Nephron progenitor cell (in vitro differentiated cells): ENCODE data around the gene LTV1.
"Not testable (repeated sequence)": the region's sequence is repeated elsewhere in the genome, so short reads cannot be mapped to it uniquely, and the experiment has no call there.

Source experiments
- DNase-seq: peaks from one replicate; pipeline ENCODE4 v3.0.0; 2021
- H3K27ac Mint-ChIP-seq: 2 replicates; pipeline ENCODE4 v1.8.0; 2021; ENCODE audit warnings: mild to moderate bottlenecking, moderate library complexity, mixed read lengths
- H3K27me3 Mint-ChIP-seq: 2 replicates; pipeline ENCODE4 v1.8.0; 2021; ENCODE audit warnings: mild to moderate bottlenecking, low read depth, mixed read lengths; ENCODE audit not compliant: poor library complexity
- H3K36me3 Mint-ChIP-seq: 2 replicates; pipeline ENCODE4 v1.8.0; 2021; ENCODE audit warnings: low read depth, mixed read lengths
- H3K4me1 Mint-ChIP-seq: 2 replicates; pipeline ENCODE4 v1.8.0; 2021; ENCODE audit warnings: mixed read lengths
- H3K4me3 Mint-ChIP-seq: 2 replicates; pipeline ENCODE4 v1.8.0; 2021; ENCODE audit warnings: mild to moderate bottlenecking, moderate library complexity, mixed read lengths
- H3K9me3 Mint-ChIP-seq: 2 replicates; pipeline ENCODE4 v1.8.0; 2021; ENCODE audit warnings: mild to moderate bottlenecking, moderate library complexity, mixed read lengths
- CTCF ChIP-seq: fragments of 200-600 bp; sonication (generic); IDR thresholded peaks from 2 replicates; pipeline ENCODE4 v1.5.0; 2021; ENCODE audit warnings: antibody characterized with exemption

The LTV1 gene

GRCh38 chr6:143842902-143843676 is at the start of gene LTV1:
Gene LTV1 (plus strand): TSS chr6:143843338. CDS start chr6:143843478, 140 bp downstream.
- Mint-ChIP-seq H3K27me3 (peaks cover 3% of the 10 kb centered on the region), H3K4me1 (peaks cover 30% of the 10 kb centered on the region), H3K27ac (peak within 1 kb of the TSS; percentile 99), H3K9me3 (peaks cover 13% of the 10 kb centered on the region), H3K36me3 (peaks cover 42% of the 10 kb centered on the region), H3K4me3 (peak within 1 kb of the TSS; percentile 97)
- DNase-seq = peak; percentile 93
- no peak for TF ChIP-seq CTCF

DNA sequence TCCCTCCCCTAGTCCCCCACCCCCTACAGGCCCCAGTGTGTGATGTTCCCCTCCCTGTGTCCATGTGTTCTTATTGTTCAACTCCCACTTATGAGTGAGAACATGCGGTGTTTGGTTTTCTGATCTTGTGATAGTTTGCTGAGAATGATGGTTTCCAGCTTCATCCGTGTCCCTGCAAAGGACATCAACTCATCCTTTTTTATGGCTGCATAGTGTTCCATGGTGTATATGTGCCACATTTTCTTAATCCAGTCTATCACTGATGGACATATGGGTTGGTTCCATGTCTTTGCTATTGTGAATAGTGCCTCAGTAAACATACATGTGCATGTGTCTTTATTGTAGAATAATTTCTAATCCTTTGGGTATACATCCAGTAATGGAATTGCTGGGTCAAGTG is 46.6 kb upstream of the LTV1 start:
- peaks cover 85% of the 10 kb centered on the region for H3K36me3 Mint-ChIP-seq
- not testable (repeated sequence) for H3K27me3 Mint-ChIP-seq, H3K4me3 Mint-ChIP-seq, H3K4me1 Mint-ChIP-seq, H3K27ac Mint-ChIP-seq, DNase-seq
- H3K9me3 Mint-ChIP-seq = peaks cover 42% of the 10 kb centered on the region

DNA sequence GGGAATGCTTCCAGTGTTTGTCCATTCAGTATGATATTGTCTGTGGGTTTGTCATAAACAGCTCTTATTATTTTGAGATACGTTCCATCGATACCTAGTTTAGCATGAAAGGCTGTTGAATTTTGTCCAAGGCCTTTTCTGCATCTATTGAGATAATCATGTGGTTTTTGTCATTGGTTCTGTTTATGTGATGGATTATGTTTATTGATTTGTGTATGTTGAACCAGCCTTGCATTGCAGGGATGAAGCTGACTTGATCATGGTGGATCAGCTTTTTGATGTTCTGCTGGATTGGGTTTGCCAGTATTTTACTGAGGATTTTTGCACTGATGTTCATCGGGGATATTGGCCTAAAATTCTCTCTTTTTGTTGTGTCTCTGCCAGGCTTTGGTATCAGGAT is 44.7 kb upstream of the LTV1 start:
- not testable (repeated sequence) for H3K4me1 Mint-ChIP-seq, H3K27me3 Mint-ChIP-seq, H3K27ac Mint-ChIP-seq, DNase-seq, H3K4me3 Mint-ChIP-seq
- H3K9me3 Mint-ChIP-seq = peaks cover 45% of the 10 kb centered on the region
- H3K36me3 Mint-ChIP-seq = peaks cover 78% of the 10 kb centered on the region

GRCh38 chr6:143802833-143803565 is 40.1 kb upstream of the LTV1 start:
- TF ChIP-seq CTCF = no peak
- H3K36me3 Mint-ChIP-seq = peaks cover 63% of the 10 kb centered on the region
- no peaks in the 10 kb centered on the region for H3K4me1 Mint-ChIP-seq
- H3K27ac Mint-ChIP-seq = no peak overlapping the region
- no peak for DNase-seq
- no peak overlapping the region for H3K4me3 Mint-ChIP-seq
- peaks cover 36% of the 10 kb centered on the region for H3K9me3 Mint-ChIP-seq
- H3K27me3 Mint-ChIP-seq = no peaks in the 10 kb centered on the region

DNA sequence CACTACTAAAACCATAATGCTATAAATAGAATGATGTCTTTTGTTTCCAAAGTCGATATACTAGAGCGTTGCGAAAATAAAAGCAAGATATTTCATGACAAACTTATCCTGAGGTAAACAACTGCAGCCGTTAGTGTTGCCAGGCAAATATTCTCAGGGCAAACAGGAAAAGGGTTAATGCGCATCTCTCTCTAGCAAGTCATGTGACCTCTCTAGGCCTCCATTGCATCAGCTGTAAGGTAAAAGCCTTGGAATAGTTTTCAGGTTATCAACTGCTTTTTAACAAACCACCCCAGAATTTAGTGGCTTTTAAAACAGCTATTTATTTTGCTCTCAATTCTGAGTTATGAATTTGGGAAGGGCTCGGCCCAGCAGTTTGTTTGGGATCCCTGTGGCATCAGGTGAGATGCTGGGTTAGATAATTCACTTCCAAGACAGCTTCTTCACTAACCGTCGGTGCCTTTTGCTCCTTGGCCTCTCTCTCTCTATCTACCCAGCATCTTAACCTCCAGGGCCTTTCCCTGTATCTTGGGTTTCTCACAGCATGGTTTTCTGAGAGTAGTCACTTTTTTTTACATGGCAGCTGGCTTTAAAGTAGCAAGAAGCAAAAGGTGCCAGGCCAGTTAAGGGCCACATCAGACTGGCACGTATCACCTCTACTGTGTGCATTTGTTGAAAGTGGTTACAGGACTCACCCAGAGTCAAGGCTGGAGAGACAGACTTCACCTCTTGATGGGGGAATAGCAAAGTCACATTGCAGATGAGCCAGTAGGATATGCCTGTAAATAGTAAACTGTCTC is 39.2 kb upstream of the LTV1 start:
- H3K27me3 Mint-ChIP-seq = no peaks in the 10 kb centered on the region
- TF ChIP-seq CTCF = no peak
- peak overlapping the region; percentile 22 for H3K27ac Mint-ChIP-seq
- no peak overlapping the region for H3K4me3 Mint-ChIP-seq
- H3K9me3 Mint-ChIP-seq = peaks cover 27% of the 10 kb centered on the region
- no peak for DNase-seq
- no peaks in the 10 kb centered on the region for H3K4me1 Mint-ChIP-seq
- H3K36me3 Mint-ChIP-seq = peaks cover 59% of the 10 kb centered on the region

GRCh38 chr6:143804835-143805239 is 38.3 kb upstream of the LTV1 start:
- H3K27me3 Mint-ChIP-seq = no peaks in the 10 kb centered on the region
- no peak overlapping the region for H3K4me3 Mint-ChIP-seq
- H3K4me1 Mint-ChIP-seq = no peaks in the 10 kb centered on the region
- peaks cover 50% of the 10 kb centered on the region for H3K36me3 Mint-ChIP-seq
- no peak overlapping the region for H3K27ac Mint-ChIP-seq
- no peak for TF ChIP-seq CTCF
- H3K9me3 Mint-ChIP-seq = peaks cover 18% of the 10 kb centered on the region
- DNase-seq = no peak
